ENCODE measurements around the gene LAMA4.

Gene LAMA4

DNA sequence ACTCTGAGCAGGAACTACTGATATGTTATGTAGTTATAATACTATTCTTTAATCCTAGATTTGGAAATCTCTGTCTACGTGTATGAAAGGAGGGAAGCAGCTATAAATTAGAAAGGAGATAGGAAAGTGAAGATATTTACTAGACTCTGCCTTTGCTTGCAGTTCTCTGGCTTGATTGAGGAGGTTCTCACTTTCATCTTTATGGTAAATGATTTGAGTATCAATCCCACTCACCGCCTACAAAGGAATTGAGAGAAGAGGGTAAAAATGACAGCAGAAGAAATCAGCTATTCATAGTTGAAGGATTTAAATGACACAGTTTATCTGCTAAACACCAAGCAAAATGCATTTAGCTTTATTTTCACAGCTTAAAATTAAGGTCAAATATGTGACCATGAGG, 99.7 kb downstream of the LAMA4 start:
- TF ChIP-seq JUND (IDR thresholded peaks at IDR 0.05; ENCODE audit: low read depth): no peak
- no peak for DNase-seq (ENCODE audit: low read depth in 1 of 2, low spot score in 1 of 2)
- in situ Hi-C loops (cut with HindIII; ENCODE audit: low pct_unique_long_range_greater_than_20kb, low sequenced_read_pairs): no loop called here

DNA sequence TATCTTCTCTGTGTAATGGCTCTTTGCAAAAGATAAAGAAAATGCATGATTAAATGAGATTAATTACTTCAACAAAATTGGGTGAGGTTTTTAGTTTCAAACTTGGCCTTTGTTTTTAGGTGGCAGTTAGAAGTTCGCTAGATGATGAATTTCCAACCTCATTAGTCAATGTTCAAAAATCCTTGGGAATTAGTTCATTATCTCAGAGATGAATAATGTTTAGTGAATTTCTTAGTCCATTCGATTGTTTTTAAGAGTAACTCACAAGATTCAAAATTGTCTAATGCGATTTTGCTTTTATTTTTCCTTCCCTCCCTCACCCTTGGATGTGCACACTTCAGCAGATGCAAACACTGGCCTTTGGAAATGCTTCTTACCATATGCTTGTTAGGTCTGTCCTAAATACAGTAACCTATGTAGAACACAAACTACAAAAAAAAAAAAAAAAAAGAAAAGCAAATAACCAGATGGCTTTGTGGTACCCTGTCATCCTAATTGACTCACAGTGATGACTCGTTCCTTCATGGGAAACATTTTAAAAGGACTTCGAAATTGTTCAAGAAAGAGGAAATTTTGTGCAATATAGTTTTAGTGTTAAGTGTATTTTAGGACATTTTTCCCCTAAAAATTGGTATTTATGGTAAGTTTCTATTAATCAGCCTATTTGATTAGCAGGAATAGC, 100.3 kb downstream of the LAMA4 start:
- TF ChIP-seq JUND (IDR thresholded peaks at IDR 0.05; ENCODE audit: low read depth): no peak
- no peak for DNase-seq (ENCODE audit: low read depth in 1 of 2, low spot score in 1 of 2)
- in situ Hi-C loops (cut with HindIII; ENCODE audit: low pct_unique_long_range_greater_than_20kb, low sequenced_read_pairs): no loop called here

DNA sequence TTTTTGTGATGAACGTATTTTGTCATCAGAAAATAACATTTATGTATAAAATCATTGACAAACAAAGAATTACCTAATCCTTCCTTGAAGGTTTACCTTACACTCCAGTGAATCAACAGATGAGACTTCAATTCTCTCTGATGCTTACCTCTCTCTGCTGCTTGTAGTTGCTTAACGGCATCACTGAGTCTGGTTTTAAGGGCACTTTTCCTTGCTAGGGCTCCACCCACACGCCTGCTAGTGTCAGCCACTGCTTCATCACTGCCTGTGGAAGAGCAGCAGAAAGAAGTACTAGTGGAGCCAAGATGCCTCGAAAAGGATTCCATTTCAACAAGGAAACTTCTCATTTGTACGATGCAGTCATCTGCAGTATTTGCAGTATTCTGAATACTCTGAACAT, 104.0 kb downstream of the LAMA4 start:
- DNase-seq (ENCODE audit: low read depth in 1 of 2, low spot score in 1 of 2): no peak
- TF ChIP-seq JUND (IDR thresholded peaks at IDR 0.05; ENCODE audit: low read depth): no peak

DNA sequence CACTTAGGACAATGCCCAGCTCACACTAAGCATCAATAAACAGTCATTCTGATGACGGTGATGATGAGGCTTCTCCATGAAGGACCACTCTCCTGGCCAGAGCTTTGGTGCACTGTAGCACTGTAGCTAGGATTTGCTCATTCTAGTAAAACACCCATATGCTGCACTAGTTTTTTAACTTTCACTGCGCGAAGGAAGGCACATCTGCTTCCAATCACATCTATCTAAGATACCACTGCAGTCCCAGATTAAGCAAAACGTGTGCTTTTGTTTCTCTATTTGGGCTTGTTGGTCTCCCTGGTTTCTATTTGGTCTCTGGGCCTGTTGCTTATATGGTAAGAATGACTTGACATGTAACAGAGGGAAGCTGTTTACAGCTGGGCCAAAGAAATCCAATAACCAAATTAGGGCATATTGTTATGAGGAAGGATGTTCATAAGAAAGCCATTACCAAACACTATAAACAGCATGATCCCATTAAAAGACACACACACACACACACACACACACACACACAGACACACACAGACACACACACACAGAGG, 104.6 kb downstream of the LAMA4 start:
- DNase-seq (ENCODE audit: low read depth in 1 of 2, low spot score in 1 of 2): no peak
- in situ Hi-C loops (cut with HindIII; ENCODE audit: low pct_unique_long_range_greater_than_20kb, low sequenced_read_pairs): no loop called here
- TF ChIP-seq JUND (IDR thresholded peaks at IDR 0.05; ENCODE audit: low read depth): no peak

More for the DNA sequence above, 104.0 kb downstream of the LAMA4 start:
- in situ Hi-C loops (cut with HindIII; ENCODE audit: low pct_unique_long_range_greater_than_20kb, low sequenced_read_pairs): no loop called here

DNA sequence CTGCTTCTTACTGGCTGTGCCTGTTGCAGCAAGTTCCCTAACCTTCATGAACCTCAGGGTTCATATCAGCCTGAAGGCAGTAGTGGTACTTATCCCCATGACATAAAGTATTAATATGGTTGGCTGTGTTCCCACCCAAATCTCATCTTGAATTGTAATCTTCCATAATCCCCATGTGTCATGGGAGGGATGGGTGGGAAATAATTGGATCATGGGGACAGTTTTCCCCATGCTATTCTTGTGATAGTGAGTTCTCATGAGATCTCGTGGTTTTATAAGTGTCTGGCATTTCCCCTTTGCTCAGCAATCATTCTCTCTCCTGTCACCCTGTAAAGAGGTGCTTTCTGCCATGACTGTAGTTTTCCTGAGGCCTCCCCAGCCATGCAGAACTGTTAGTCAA, 105.1 kb downstream of the LAMA4 start:
- no peak for DNase-seq (ENCODE audit: low read depth in 1 of 2, low spot score in 1 of 2)
- in situ Hi-C loops (cut with HindIII; ENCODE audit: low pct_unique_long_range_greater_than_20kb, low sequenced_read_pairs): no loop called here

DNA sequence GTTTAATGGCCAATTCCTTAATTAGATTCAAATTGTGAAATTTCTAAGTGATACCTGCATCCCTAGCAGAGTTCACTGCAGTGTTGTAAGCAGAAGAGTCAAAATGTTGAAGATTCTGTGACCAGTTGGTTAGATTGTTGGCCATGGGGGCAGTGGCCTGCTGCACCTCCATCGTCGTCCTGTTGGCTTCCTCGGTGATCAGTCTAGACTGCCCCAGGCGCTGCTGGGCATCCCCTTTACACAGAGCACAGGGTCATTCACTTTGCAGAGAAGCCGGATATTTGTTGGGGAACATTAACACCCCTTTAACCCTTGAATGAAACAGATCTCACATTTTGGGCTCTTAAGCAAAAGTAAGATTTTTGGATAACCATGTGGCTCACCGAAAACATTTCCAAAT, 106.3 kb downstream of the LAMA4 start:
- DNase-seq (ENCODE audit: low read depth in 1 of 2, low spot score in 1 of 2): no peak
- in situ Hi-C loops (cut with HindIII; ENCODE audit: low pct_unique_long_range_greater_than_20kb, low sequenced_read_pairs): no loop called here
- TF ChIP-seq JUND (IDR thresholded peaks at IDR 0.05; ENCODE audit: low read depth): no peak

More for the DNA sequence above, 105.1 kb downstream of the LAMA4 start:
- TF ChIP-seq JUND (IDR thresholded peaks at IDR 0.05; ENCODE audit: low read depth): no peak

DNA sequence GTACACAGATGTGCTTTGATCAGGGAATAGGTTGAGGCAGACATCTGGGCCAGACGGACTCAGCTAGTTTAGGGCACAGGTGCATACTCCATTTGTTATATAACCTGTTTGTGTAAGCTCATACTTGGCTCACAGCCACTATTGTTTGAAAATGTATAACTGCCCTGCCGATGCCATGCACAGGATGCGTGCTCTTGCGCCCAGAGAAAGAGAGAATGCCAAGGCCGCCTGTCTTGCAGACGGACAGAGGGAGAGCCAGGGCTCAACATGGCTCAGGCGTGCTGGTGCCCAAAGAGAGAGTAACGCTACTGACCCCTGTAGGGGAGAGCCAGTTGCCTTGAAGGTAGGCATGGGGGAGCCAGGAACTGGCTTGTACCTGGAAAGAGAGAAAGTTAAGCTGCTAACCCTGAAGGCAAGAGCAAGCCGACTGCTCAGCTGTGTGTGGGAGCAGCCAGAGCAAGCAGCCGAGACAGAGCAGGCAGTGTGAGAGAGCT, 109.2 kb downstream of the LAMA4 start:
- in situ Hi-C loops (cut with HindIII; ENCODE audit: low pct_unique_long_range_greater_than_20kb, low sequenced_read_pairs): no loop called here
- peak in 1 of 2 experiments; percentile 57 for DNase-seq (ENCODE audit: low read depth in 1 of 2, low spot score in 1 of 2)

DNA sequence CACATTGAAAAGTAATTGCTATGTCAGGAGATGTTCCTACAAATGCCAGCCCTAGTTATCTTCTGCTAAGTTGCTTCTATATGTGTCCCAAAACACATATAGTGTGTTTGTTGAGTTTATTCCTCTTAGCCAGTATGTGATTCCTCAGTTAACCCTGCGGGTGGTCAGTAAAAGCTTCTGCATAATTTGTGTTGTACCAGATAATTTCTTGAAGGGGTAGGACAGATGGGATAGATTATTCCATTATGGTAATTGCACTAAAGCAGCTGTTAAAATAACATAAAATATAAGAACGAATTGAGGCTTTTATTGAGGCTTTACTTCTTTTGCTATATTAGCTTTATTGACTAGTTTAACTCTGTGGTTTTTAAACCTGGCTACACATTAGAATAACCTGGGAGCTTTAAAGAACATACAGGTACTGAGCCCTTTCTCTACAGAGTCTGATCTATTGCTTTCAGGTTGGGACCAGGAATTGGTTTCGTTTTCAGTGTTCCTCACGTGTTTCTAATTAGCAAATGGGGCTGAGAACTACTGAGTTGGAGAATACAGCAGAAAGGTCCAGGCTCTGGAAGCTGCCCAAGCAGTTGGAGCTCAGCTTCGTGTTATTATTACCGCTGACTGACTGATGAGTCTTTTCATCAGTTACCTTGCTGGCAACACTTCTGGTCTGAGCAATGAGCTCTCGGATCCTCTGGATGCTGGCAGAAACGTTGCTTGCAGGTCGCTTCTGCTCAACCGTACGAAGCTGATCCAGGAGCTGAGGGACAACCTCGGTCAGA, 110.0 kb downstream of the LAMA4 start:
- TF ChIP-seq JUND (IDR thresholded peaks at IDR 0.05; ENCODE audit: low read depth): no peak
- peak; percentile 7 to 57 for DNase-seq (ENCODE audit: low read depth in 1 of 2, low spot score in 1 of 2)
- in situ Hi-C loops (cut with HindIII; ENCODE audit: low pct_unique_long_range_greater_than_20kb, low sequenced_read_pairs): no loop called here

More for the DNA sequence above, 109.2 kb downstream of the LAMA4 start:
- TF ChIP-seq JUND (IDR thresholded peaks at IDR 0.05; ENCODE audit: low read depth): no peak

DNA sequence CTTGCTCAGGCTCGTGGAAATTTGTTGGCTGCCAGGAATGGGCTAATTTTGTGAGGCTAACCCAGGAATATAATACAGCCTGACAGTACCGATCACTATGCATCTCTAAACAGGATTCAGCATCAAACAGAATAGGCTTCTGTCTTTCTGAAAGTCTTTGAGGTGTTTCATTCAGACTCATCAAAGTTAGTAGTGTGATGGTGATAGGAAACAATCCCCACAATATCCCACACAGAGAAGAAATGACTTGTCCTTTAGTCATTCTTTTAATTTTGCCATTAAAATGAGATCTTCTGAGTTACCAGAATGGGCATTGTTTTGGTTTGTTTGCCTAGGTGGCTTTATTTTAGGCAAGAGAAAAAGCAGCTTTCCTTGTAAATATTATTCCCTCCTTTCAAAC, 112.7 kb downstream of the LAMA4 start:
- in situ Hi-C loops (cut with HindIII; ENCODE audit: low pct_unique_long_range_greater_than_20kb, low sequenced_read_pairs): no loop called here
- TF ChIP-seq JUND (IDR thresholded peaks at IDR 0.05; ENCODE audit: low read depth): no peak
- no peak for DNase-seq (ENCODE audit: low read depth in 1 of 2, low spot score in 1 of 2)

DNA sequence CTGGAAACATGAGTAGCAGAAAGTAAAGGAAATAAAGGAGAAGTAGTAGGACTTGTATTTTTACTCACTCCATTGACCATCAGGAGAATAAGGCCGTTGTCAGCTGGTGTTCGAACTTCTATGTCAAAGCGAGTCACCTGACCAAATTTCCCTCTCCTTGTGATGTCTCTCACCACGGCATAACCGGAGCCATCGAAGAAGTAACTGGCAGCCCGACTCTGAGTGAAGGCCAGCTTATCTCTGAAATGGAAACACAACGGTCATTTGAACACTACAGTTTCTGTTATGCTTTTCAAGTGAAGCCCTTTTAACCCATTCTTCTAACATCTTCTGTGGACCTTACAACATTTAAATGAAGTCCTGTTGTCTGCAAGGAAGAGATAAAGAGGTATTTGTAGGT, 115.3 kb downstream of the LAMA4 start:
- no peak for TF ChIP-seq JUND (IDR thresholded peaks at IDR 0.05; ENCODE audit: low read depth)
- no peak for DNase-seq (ENCODE audit: low read depth in 1 of 2, low spot score in 1 of 2)
- in situ Hi-C loops (cut with HindIII; ENCODE audit: low pct_unique_long_range_greater_than_20kb, low sequenced_read_pairs): no loop called here

DNA sequence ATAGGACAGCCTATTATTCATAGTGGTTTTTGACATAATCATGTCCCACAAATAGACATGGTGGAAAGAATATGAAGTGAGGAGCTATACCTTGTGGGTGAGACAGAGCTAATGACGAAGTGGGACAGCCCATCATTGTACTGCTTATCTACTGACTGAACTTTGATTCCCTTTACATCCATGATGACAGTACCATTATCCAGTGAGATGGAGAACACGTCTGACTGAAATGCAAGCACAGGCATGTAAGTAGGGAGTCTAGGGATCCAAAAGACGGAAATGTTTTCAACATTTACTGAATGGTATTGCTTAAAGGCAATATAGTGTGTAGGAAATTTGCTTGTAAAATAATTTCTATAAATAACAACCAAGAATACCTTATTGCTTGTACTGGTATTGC, 123.5 kb downstream of the LAMA4 start:
- in situ Hi-C loops (cut with HindIII; ENCODE audit: low pct_unique_long_range_greater_than_20kb, low sequenced_read_pairs): no loop called here
- DNase-seq (ENCODE audit: low read depth in 1 of 2, low spot score in 1 of 2): no peak
- TF ChIP-seq JUND (IDR thresholded peaks at IDR 0.05; ENCODE audit: low read depth): no peak

DNA sequence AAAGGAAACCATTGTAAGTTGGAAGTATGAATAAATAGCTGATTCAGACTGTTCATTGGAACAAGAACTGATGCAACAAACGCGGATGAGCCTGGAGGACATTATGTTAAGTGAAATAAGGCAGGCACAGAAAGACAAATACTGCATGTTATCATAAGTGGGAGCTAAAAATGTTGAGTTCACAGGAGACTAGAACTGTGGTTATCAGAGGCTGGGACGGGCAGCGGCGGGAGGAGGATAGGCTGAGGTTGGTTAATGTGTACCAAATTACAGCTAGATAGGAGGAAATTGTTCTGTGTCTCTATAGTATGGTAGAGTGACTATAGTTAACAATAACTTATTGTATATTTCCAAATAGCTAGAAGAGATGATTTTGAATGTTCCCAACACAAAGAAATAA, 126.2 kb downstream of the LAMA4 start:
- in situ Hi-C loops (cut with HindIII; ENCODE audit: low pct_unique_long_range_greater_than_20kb, low sequenced_read_pairs): no loop called here
- DNase-seq (ENCODE audit: low read depth in 1 of 2, low spot score in 1 of 2): no peak
- TF ChIP-seq JUND (IDR thresholded peaks at IDR 0.05; ENCODE audit: low read depth): no peak

DNA sequence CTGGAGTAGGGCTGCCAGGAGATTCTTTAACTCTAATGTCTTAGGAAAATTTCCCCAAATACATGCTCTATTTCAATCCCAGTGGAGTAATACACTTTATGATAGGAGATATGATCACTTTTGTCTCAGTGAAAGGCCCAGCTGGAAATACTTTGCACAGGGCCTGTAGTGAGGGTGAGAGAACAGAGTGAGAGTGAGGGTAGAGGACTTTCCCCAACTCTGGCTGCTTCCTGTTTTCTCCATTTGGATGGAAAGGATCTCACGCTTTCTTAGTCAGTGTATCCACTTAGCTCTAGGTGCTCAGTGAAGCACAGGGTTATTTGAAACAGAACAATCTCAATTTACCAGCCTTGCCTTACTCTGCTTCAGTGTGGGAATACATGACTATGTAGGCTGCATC, 130.4 kb downstream of the LAMA4 start:
- DNase-seq (ENCODE audit: low read depth in 1 of 2, low spot score in 1 of 2): no peak
- TF ChIP-seq JUND (IDR thresholded peaks at IDR 0.05; ENCODE audit: low read depth): no peak
- in situ Hi-C loops (cut with HindIII; ENCODE audit: low pct_unique_long_range_greater_than_20kb, low sequenced_read_pairs): no loop called here
